Fibroblast of villous mesenchyme (primary cell): Measurements from ENCODE around the gene TAF4. TPM values are rescaled to one million over a fixed set of nuclear protein-coding genes. Genes with fewer than 3 reads are reported as not detected.
A peak's percentile ranks its signal among the peaks of the same experiment; 100 is the strongest.

ENCODE experiments used
- DNase-seq: peaks from one replicate; pipeline ENCODE4 v3.0.0-alpha.2; 2010; ENCODE audit warnings: low read depth
- H3K4me3 ChIP-seq: 2 replicates; pipeline ENCODE4 v1.5.1; 2011; ENCODE audit warnings: low read depth, mild to moderate bottlenecking, low read length
- CTCF ChIP-seq: IDR thresholded peaks from 2 replicates; pipeline ENCODE4 v1.5.1; 2012; ENCODE audit warnings: low read depth, mild to moderate bottlenecking, low read length; ENCODE audit not compliant: insufficient read depth
- total RNA-seq: library from RNA; depleted of rRNA; stranded (reverse); fragments of >200 nt; gene quantifications from 2 replicates; pipeline ENCODE4 v1.2.3, GENCODE V29; 2012

The TAF4 gene
- total RNA-seq, 1 donor, result 3.0 TPM

GRCh38 chr20:62047666-62048345 is 17.9 kb downstream of the TAF4 start:
- no peak overlapping the region for H3K4me3 ChIP-seq
- DNase-seq, result no peak
- TF ChIP-seq CTCF, result no peak

GRCh38 chr20:62046431-62046830 is 19.2 kb downstream of the TAF4 start:
- no peak for TF ChIP-seq CTCF
- no peak for DNase-seq
- no peak overlapping the region for H3K4me3 ChIP-seq

GRCh38 chr20:62045529-62046285 is 20.0 kb downstream of the TAF4 start:
- DNase-seq, result no peak
- no peak for TF ChIP-seq CTCF
- no peak overlapping the region for H3K4me3 ChIP-seq

- TF ChIP-seq CTCF, result no peak
- DNase-seq, result no peak
- H3K4me3 ChIP-seq, result no peak overlapping the region
These were observed 20.6 kb downstream of the TAF4 start for GRCh38 chr20:62045118-62045517.

GRCh38 chr20:62044631-62045030 is 21.1 kb downstream of the TAF4 start:
- no peak for TF ChIP-seq CTCF
- DNase-seq, result no peak
- no peak overlapping the region for H3K4me3 ChIP-seq

GRCh38 chr20:62043131-62043914 is 22.4 kb downstream of the TAF4 start:
- DNase-seq, result peak; percentile 84
- TF ChIP-seq CTCF, result no peak
- no peak overlapping the region for H3K4me3 ChIP-seq
